HG03045 (cell line): ENCODE measurements around the gene ALKBH6.
"Not testable (repeated sequence)": the region's sequence is repeated elsewhere in the genome, so short reads cannot be mapped to it uniquely, and the experiment has no call there.

ENCODE experiments used
- ATAC-seq: cut with Tn5 transposase; IDR thresholded peaks from one replicate; pipeline ENCODE4 v1.9.1; 2021; ENCODE audit warnings: mild to moderate bottlenecking, moderate library complexity; ENCODE audit not compliant: unreplicated experiment

Gene ALKBH6

GRCh38 chr19:35993923-35994598 lies 20.0 kb downstream of the ALKBH6 start:
- ATAC-seq: no peak

GRCh38 chr19:35992907-35993765 lies 20.9 kb downstream of the ALKBH6 start:
- ATAC-seq: no peak

- no peak for ATAC-seq
Observed at GRCh38 chr19:35991731-35992450, 22.1 kb downstream of the ALKBH6 start.

GRCh38 chr19:35990771-35991730 lies 23.0 kb downstream of the ALKBH6 start:
- no peak for ATAC-seq

- ATAC-seq: no peak
Observed at GRCh38 chr19:35990156-35990555, 23.9 kb downstream of the ALKBH6 start.

GRCh38 chr19:35988824-35989223 lies 25.2 kb downstream of the ALKBH6 start:
- no peak for ATAC-seq

- no peak for ATAC-seq
Observed at GRCh38 chr19:35987571-35987896, 26.5 kb downstream of the ALKBH6 start.

GRCh38 chr19:35986664-35987570 lies 27.1 kb downstream of the ALKBH6 start:
- ATAC-seq: no peak

GRCh38 chr19:35986111-35986510 lies 27.9 kb downstream of the ALKBH6 start:
- no peak for ATAC-seq

GRCh38 chr19:35983177-35983576 lies 30.8 kb downstream of the ALKBH6 start:
- no peak for ATAC-seq

- ATAC-seq: not testable (repeated sequence)
Observed at GRCh38 chr19:35980997-35981396, 33.0 kb downstream of the ALKBH6 start.

GRCh38 chr19:35978832-35979365 lies 35.1 kb downstream of the ALKBH6 start:
- ATAC-seq: no peak

GRCh38 chr19:35978271-35978670 lies 35.7 kb downstream of the ALKBH6 start:
- ATAC-seq: no peak

- ATAC-seq: no peak
Observed at GRCh38 chr19:35977446-35978222, 36.4 kb downstream of the ALKBH6 start.

GRCh38 chr19:35975608-35976214 lies 38.3 kb downstream of the ALKBH6 start:
- ATAC-seq: no peak

GRCh38 chr19:35973487-35973886 lies 40.5 kb downstream of the ALKBH6 start:
- no peak for ATAC-seq

GRCh38 chr19:35966771-35967170 lies 47.2 kb downstream of the ALKBH6 start:
- ATAC-seq: no peak

GRCh38 chr19:35963514-35963913 lies 50.5 kb downstream of the ALKBH6 start:
- ATAC-seq: no peak
